Esophagus muscularis mucosa (tissue), 4 donors: Measurements from ENCODE around the gene GALNT13. TPM values are rescaled to one million over a fixed set of nuclear protein-coding genes. Genes with fewer than 3 reads are reported as not detected.
A peak's percentile ranks its signal among the peaks of the same experiment; 100 is the strongest.

Experiments used
- DNase-seq: peaks from one replicate; pipeline ENCODE4 v3.0.0-alpha.2; 2017; ENCODE audit errors: extremely low spot score
- H3K27ac ChIP-seq, 4 donors: fragments of 200-600 bp; sonication (generic); replicated peaks in 1 of 4; 1 replicate in 3 of 4; 2 replicates in 1 of 4; pipeline ENCODE4 v1.5.1; 2016 to 2019; ENCODE audit warnings: mild to moderate bottlenecking in 1 of 4
- H3K27me3 ChIP-seq, 4 donors: fragments of 200-600 bp; sonication (generic); one replicate each; pipeline versions ENCODE4 v1.5.1 to v1.6.0; 2016 to 2019
- H3K36me3 ChIP-seq, 4 donors: fragments of 200-600 bp; sonication (generic); one replicate each; pipeline ENCODE4 v1.5.1; 2016 to 2019
- H3K4me1 ChIP-seq, 4 donors: fragments of 200-600 bp; sonication (generic); one replicate each; pipeline ENCODE4 v1.5.1; 2016 to 2019
- H3K4me3 ChIP-seq, 4 donors: fragments of 200-600 bp; sonication (generic); 1 replicate in 2 of 4; 2 replicates in 2 of 4; pipeline ENCODE4 v1.5.1; 2016 to 2019; ENCODE audit warnings: mild to moderate bottlenecking in 4 of 4, moderate library complexity in 1 of 4
- H3K9me3 ChIP-seq, 4 donors: fragments of 200-600 bp; sonication (generic); 1 replicate in 3 of 4; 2 replicates in 1 of 4; pipeline ENCODE4 v1.5.1; 2016 to 2019
- EP300 ChIP-seq: sonication (generic); formaldehyde crosslinking; IDR thresholded peaks from one replicate; pipeline ENCODE4 v1.6.1; 2017; ENCODE audit warnings: antibody characterized with exemption
- POLR2A ChIP-seq: fragments of 450-650 bp; IDR thresholded peaks from one replicate; pipeline ENCODE4 v1.6.1; 2017; ENCODE audit warnings: antibody characterized with exemption, moderate library complexity, mild to moderate bottlenecking, low read depth
- POLR2AphosphoS5 ChIP-seq, 2 donors: sonication (generic); formaldehyde crosslinking; IDR thresholded peaks; one replicate each; pipeline ENCODE4 v1.6.1; 2017; ENCODE audit warnings: antibody characterized with exemption in 2 of 2
- WGBS: methylation state at CpG from one replicate; pipeline ENCODE4 v1.1.5; 2018; 5-methylcytosine and 5-hydroxymethylcytosine counted together
- intact Hi-C: fragments of 100-400 bp; cut with DNase I; formaldehyde crosslinking; loops from one replicate; pipeline ENCODE4 v1.15.1; 2023
- total RNA-seq, 4 donors: library from RNA; depleted of rRNA; stranded (reverse); fragments of >200 nt; gene quantifications; one replicate each; pipeline versions ENCODE4 v1.1.0 to v1.2.1, GENCODE V29; 2016
- TF ChIP-seq, protein P1 (sequence below), 3 experiments: fragments of 200-600 bp in 2 of 3; fragments of 450-650 bp in 1 of 3; sonication (generic) in 2 of 3; IDR thresholded peaks; one replicate each; pipeline ENCODE4 v1.5.1; 2017 to 2019; ENCODE audit warnings: antibody characterized with exemption in 3 of 3, mild to moderate bottlenecking in 2 of 3, moderate library complexity in 1 of 3

Gene GALNT13
- total RNA-seq, 4 donors from 2014 or later = 0.34 to 0.50 (median 0.40) TPM

DNA sequence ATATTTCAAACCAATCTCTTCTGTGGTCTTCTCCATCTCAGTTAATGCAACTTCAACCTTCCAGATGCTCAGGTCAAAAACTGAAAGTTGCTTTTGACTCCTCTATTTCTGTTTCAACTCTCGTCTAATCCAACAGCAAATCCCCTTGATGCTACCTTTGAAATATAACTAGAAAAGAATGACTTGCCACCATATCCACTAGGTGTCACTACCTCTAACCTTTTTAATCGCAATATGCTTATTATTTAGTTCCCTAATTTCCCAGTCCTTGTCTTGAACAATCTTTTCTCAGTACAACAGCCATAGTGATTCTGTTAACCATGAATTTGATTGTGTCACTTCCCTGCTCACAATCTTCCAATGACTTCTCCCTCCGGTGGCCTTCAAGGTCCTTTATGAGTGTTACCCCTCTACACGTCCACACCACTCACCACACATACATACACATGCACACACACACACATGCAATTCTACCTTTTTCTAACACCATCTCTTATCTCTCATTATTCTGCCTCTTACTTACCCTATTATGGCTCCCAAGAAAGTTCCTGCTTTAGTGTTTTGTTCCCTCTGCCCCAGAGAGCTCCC, 581.3 kb downstream of the GALNT13 start:
- WGBS = 65% methylated on average over 4 of the region's 4 CpGs
- TF ChIP-seq EP300 = no peak
- TF ChIP-seq, protein P1, sequence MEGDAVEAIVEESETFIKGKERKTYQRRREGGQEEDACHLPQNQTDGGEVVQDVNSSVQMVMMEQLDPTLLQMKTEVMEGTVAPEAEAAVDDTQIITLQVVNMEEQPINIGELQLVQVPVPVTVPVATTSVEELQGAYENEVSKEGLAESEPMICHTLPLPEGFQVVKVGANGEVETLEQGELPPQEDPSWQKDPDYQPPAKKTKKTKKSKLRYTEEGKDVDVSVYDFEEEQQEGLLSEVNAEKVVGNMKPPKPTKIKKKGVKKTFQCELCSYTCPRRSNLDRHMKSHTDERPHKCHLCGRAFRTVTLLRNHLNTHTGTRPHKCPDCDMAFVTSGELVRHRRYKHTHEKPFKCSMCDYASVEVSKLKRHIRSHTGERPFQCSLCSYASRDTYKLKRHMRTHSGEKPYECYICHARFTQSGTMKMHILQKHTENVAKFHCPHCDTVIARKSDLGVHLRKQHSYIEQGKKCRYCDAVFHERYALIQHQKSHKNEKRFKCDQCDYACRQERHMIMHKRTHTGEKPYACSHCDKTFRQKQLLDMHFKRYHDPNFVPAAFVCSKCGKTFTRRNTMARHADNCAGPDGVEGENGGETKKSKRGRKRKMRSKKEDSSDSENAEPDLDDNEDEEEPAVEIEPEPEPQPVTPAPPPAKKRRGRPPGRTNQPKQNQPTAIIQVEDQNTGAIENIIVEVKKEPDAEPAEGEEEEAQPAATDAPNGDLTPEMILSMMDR (IDR thresholded peaks at IDR 0.05) = peak in 2 of 3 experiments; percentile 15 to 46
- DNase-seq = no peak
- H3K4me3 ChIP-seq = no peak overlapping the region
- H3K9me3 ChIP-seq = no peaks in the 10 kb centered on the region
- intact Hi-C loops = no loop called here
- no peaks in the 10 kb centered on the region for H3K36me3 ChIP-seq
- no peaks in the 10 kb centered on the region for H3K27me3 ChIP-seq
- H3K27ac ChIP-seq = no peak overlapping the region
- peaks cover 0 to 6% (median 1%) of the 10 kb centered on the region in 4 donors for H3K4me1 ChIP-seq

DNA sequence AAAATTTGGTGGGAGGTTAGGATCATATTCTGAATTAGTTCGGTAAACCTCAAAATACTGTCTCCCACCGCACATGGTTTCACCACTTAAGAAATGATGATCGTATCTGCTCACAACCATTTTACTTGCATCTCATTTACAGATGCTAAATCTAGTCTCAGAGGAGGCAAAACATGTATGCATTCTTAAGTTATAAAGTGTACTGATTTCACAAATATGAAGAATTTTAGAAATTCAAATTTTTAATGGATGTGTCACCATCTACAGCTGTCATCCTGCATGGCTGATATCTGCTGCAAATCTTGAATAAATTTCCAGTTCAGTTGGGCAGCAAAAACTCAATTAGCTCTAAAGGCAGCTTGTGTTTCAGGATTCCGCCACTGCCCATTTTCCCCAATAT, 583.4 kb downstream of the GALNT13 start:
- peaks cover 0 to 6% (median 1%) of the 10 kb centered on the region in 4 donors for H3K4me1 ChIP-seq
- H3K36me3 ChIP-seq = no peaks in the 10 kb centered on the region
- 95% methylated on average over 4 of the region's 4 CpGs for WGBS
- no peaks in the 10 kb centered on the region for H3K9me3 ChIP-seq
- H3K27ac ChIP-seq = no peak overlapping the region
- H3K4me3 ChIP-seq = peak overlapping the region in 2 of 4 donors; percentile 35
- intact Hi-C loops = no loop called here
- TF ChIP-seq, protein P1 (IDR thresholded peaks at IDR 0.05) = no peak
- TF ChIP-seq POLR2A (no peak), EP300 (no peak), POLR2AphosphoS5 (IDR thresholded peaks at IDR 0.05) (no peak)
- no peaks in the 10 kb centered on the region for H3K27me3 ChIP-seq
- DNase-seq = no peak

DNA sequence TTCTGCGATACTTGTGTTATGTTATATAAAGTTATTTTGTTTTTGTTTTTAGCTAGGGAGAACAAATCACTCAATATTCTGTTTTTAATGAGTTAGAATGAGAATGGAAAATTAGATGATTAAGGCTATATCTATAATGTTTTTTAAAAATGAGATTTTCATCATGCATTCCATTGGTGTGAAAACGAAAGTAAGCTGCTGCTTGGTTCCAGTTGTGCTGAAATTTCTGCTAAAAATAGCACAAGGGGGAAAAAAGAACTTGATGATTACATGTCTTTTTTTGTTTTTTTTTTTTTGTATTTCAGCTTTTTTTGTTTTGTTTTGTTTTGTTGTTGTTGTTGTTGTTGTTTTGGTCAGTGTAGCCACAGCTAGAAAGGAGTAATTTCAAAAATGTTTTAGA, 584.1 kb downstream of the GALNT13 start:
- no peak overlapping the region for H3K27ac ChIP-seq
- WGBS = 43% methylated on average over 2 of the region's 2 CpGs
- H3K4me1 ChIP-seq = peaks cover 0 to 6% (median 1%) of the 10 kb centered on the region in 4 donors
- no peak for DNase-seq
- no peaks in the 10 kb centered on the region for H3K9me3 ChIP-seq
- intact Hi-C loops = no loop called here
- H3K27me3 ChIP-seq = no peaks in the 10 kb centered on the region
- peak overlapping the region; percentile 31 to 38 (median 35) for H3K4me3 ChIP-seq
- TF ChIP-seq, protein P1 (IDR thresholded peaks at IDR 0.05) = no peak
- no peak for TF ChIP-seq POLR2AphosphoS5 (IDR thresholded peaks at IDR 0.05)
- TF ChIP-seq POLR2A = no peak
- TF ChIP-seq EP300 = no peak
- no peaks in the 10 kb centered on the region for H3K36me3 ChIP-seq

DNA sequence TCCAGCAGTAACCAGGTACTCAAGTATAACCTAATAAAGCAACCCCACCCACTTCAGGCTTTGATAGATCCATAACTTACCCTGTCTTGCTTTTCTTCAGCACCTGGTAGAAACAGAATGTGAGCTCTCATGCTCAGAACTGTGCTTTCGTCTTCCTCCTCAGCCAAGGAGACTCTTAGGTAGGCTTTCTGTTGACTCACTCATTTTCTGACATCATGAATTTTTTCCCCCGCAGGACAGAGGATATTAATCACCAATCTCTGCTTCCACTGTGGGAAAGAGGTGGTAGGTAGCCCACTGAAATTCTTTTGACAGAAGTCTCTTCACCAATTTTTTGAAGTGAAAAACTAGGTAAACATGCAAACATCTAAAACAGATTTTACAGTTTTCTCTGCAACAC, 585.6 kb downstream of the GALNT13 start:
- H3K9me3 ChIP-seq = no peaks in the 10 kb centered on the region
- H3K27me3 ChIP-seq = no peaks in the 10 kb centered on the region
- intact Hi-C loops = no loop called here
- no peaks in the 10 kb centered on the region for H3K36me3 ChIP-seq
- no peak overlapping the region for H3K4me3 ChIP-seq
- TF ChIP-seq POLR2A = no peak
- TF ChIP-seq EP300 = no peak
- TF ChIP-seq POLR2AphosphoS5 (IDR thresholded peaks at IDR 0.05) = no peak
- TF ChIP-seq, protein P1 (IDR thresholded peaks at IDR 0.05) = no peak
- peaks cover 0 to 6% (median 1%) of the 10 kb centered on the region in 4 donors for H3K4me1 ChIP-seq
- H3K27ac ChIP-seq = no peak overlapping the region
- DNase-seq = no peak
- WGBS = 88% methylated on average over 2 of the region's 2 CpGs

DNA sequence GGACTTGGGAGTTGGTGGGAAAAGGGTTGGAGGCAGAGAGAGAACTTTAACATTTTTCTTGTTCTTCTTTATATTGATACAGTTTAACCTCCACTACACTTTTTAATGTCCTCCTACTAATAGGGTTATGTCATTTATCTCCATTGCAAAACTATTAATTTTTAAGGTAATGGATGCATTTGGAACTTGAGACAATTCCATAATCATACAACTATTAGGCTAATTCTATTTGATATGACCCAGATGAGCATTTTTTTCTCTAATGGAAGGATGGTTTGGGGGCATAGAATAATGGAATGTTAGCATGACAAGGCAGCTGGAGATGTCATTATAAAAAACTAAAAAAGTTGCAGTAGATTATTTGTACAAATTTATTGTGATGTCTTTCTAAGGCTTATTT, 587.6 kb downstream of the GALNT13 start:
- TF ChIP-seq POLR2A (no peak), EP300 (no peak), POLR2AphosphoS5 (IDR thresholded peaks at IDR 0.05) (no peak)
- TF ChIP-seq, protein P1 (IDR thresholded peaks at IDR 0.05) = no peak
- Histone ChIP-seq H3K36me3 (no peaks in the 10 kb centered on the region), H3K27ac (no peak overlapping the region), H3K4me1 (peaks cover 0 to 6% (median 1%) of the 10 kb centered on the region in 4 donors), H3K4me3 (no peak overlapping the region), H3K9me3 (no peaks in the 10 kb centered on the region), H3K27me3 (no peaks in the 10 kb centered on the region)
- intact Hi-C loops = no loop called here
- no peak for DNase-seq
